Right kidney (tissue), 1 donor: Measurements from ENCODE around the gene TRIM7.
A peak's percentile ranks its signal among the peaks of the same experiment; 100 is the strongest.
"Not testable (repeated sequence)": the region's sequence is repeated elsewhere in the genome, so short reads cannot be mapped to it uniquely, and the experiment has no call there.

Source experiments
- DNase-seq: peaks from one replicate; pipeline ENCODE4 v3.0.0-alpha.2; 2016

Gene TRIM7

GRCh38 chr5:181192337-181193046 is 12.5 kb downstream of the TRIM7 start:
- DNase-seq = no peak

DNA sequence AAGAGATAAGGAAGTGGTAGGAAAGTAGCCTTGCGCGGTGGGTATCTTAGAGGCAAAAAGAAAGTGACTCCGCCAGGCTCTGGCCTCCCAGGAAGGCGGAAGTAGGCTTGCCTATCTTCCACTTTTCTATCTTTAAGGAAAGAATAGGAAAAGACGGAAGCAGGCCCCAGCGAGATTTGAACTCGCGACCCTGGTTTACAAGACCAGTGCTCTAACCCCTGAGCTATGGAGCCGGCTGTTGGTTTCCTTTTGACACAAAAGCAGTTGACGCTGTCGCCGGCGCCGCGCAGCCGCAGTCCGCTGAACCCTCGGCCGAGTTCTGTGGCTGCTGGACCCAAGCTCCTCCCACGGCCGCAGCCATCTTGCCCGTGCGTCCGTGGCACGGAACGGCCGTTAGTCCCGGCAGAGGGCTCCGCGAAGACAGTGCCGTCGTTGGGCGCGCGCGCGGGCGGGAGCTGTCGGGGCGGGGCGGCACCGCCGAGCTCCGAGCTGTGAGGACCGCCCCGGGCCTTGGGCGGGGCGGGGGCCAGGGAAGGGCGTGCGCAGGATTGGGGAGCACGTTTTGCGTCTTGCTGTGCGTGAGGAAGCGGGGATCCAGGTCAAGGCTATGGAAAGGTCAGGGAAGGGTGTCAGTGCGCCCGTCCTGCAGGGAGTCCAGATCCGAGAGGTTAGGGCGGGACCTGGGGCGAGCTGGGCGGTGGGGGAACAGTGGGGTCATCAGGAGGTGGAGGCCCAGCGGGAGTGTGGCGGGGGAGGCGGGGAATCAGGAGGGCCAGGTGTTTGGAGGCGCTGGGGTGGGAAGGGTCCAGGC is 13.3 kb downstream of the TRIM7 start:
- peak; percentile 95 for DNase-seq

GRCh38 chr5:181190711-181191525 is 14.1 kb downstream of the TRIM7 start:
- DNase-seq = peak; percentile 67

GRCh38 chr5:181189962-181190710 is 14.9 kb downstream of the TRIM7 start:
- peak; percentile 51 for DNase-seq

GRCh38 chr5:181189363-181189961 is 15.5 kb downstream of the TRIM7 start:
- DNase-seq = peak; percentile 63

- DNase-seq = peak; percentile 86
Measured at GRCh38 chr5:181188700-181189362, 16.2 kb downstream of the TRIM7 start.

GRCh38 chr5:181187500-181188213 is 17.3 kb downstream of the TRIM7 start:
- peak; percentile 75 for DNase-seq

DNA sequence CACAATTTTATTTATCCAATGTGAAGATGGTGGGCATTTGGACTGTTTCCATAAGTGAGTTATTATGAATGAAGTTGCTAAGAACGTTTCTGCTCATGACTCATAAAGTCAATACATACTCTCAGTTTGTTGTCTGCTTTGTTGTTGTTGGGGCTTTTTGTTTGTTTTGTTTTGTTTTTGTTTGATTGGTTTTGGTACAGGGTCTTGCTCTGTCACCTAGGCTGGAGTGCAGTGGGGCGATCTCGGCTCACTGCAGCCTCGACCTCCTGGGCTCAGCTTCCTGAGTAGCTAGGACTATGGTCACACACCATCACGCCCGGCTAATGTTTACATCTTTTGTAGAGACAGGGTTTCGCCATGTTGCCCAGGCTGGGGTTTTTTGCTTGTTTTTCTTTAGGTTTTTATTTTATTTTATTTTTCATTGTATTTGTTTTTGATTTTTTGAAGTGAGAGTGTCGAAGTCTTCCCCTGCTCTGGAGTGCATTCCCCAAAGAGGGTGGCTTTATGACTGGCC is 18.0 kb downstream of the TRIM7 start:
- no peak for DNase-seq

- no peak for DNase-seq
Measured at GRCh38 chr5:181186022-181186421, 19.0 kb downstream of the TRIM7 start.

DNA sequence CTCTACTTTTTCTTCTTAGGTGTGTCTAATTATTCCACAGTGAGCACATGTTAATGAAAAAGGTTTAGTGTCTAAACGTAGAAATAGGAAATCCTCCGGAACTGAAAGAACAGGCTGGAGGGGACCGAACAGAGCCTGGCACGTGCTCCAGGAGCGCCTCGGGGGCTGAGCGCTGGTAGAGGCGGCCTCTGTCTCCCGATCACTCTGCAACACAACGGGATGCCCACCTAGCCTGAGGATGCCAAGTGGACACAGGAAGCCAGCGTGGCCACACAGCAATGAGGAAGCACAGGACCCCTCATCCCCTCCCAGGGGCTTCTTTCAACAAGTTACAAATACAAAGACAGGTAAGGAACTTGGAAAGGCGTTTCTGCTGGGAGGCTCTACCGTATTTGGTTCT is 19.4 kb downstream of the TRIM7 start:
- no peak for DNase-seq

DNA sequence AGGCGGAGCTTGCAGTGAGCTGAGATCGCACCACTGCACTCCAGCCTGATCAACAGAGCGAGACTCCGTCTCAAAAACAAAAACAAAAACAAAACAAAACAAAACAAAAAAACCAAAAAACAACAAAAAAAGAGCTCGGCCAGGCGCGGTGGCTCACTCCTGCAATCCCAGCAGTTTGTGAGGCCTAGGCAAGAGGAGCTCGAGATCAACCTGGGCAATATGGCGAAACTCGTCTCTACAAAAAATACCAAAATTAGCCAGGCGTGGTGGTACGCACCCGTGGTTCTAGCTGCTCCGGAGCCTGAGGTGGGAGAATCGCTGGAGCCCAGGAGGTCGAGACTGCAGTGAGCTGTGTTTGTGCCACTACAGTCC is 20.2 kb downstream of the TRIM7 start:
- DNase-seq = no peak

DNA sequence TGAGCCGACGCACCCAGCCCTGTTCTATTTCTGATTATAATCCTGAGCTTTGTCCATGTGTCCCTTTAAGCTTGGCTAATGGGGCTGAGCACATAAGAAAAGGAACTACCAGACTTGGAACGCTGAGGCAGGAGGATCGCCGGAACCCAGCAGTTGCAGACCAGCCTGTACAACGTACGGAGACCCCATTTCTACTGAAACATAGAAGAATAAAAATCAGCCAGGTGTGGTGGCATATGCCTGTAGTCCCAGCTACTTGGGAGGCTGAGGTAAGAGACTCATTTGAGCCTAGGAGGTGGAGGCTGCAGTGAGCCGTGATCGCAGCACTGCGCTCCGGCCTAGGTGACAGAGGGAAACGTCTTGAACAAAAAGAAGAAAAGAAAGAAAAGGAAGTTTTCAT is 22.3 kb downstream of the TRIM7 start:
- DNase-seq = no peak

- no peak for DNase-seq
Measured at GRCh38 chr5:181181650-181182565, 23.1 kb downstream of the TRIM7 start.

GRCh38 chr5:181177559-181177958 is 27.4 kb downstream of the TRIM7 start:
- DNase-seq = not testable (repeated sequence)

GRCh38 chr5:181176254-181176952 is 28.6 kb downstream of the TRIM7 start:
- DNase-seq = no peak

DNA sequence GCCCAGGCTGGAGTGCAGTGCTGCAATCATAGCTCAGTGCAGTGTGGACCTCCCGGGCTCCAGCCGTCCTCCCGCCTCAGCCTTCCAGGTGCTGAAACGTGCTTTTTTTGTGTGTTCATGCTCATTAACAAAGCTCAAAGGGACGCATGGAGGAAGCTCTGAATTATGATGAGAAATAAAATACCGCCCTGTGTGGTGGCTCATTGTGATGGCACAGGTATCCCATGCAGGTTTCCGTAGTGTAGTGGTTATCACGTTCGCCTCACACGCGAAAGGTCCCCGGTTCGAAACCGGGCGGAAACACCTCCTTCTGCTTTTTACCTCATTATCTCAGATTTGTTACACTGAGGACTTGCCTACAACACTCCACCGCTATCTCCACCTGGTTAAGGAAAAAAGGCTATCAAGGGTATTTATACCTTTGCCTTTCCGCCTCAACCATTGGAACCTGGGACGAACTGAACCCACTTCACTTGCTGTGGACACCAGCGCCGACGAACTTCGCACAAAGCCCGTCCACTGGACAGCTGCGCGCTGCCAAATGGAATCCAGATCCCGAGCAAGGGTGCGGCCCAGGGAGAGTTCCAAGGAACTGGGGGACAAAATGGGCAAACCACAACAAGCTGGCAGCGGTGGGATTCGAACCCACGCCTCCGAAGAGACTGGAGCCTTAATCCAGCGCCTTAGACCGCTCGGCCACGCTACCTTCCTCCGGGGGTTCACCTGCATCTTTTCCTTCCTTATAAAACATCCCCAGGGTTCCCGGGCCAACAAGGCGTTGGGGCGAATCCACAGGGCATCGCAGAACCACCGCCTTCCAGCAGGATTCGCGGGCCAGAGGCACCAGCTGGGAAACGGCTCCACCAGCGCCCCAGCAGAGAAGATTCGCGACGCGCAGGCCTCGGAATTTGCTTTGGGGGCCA is 31.3 kb downstream of the TRIM7 start:
- no peak for DNase-seq

DNA sequence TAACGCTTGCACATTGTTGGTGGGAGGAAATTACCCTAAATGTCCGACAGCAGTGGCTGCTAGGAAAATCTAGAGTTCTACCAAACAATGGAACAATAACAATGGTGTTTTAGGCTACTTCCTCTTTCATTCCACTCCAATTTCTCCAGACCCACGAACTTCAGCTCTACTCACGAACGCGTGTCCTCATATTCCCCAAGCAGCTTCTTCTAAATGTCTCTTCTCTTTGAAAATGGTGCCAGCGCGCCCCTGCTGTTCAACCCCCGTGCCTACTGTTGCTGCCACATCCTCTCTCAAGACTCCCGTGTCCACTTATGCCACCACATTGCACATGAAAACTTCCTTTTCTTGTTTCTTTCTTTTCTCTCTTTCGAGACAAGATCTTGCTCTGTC is 32.0 kb downstream of the TRIM7 start:
- DNase-seq = no peak
